Left ventricle myocardium superior (tissue), 1 donor: ENCODE results near the gene FGGY. TPM values are rescaled to one million over a fixed set of nuclear protein-coding genes. Genes with fewer than 3 reads are reported as not detected.
"Not testable (repeated sequence)": the region's sequence is repeated elsewhere in the genome, so short reads cannot be mapped to it uniquely, and the experiment has no call there.

ENCODE experiments used
- ATAC-seq: fragments of 200-7000 bp; cut with Tn5 transposase; one replicate; pipeline ENCODE4 v1.9.1; 2020; ENCODE audit warnings: mild to moderate bottlenecking, moderate library complexity
- DNase-seq: peaks from one replicate; pipeline ENCODE4 v3.0.0-alpha.2; 2020
- intact Hi-C: fragments of 100-400 bp; cut with micrococcal nuclease; formaldehyde crosslinking; loops from one replicate; pipeline ENCODE4 v1.11.0; 2022
- long read RNA-seq: library from polyadenylated mRNA; unstranded; transcript quantifications from one replicate; pipeline ENCODE4 v2.0.0, GENCODE V29; 2021
- total RNA-seq: library from RNA; stranded (reverse); fragmentation: NEBNext Ultra II Directional; extraction: Animal tissue kit (Norgen Biotek cat#: 25700); gene quantifications from one replicate; pipeline ENCODE4 v1.2.1, GENCODE V29; 2021
- donor health status: DM: no; HTN: yes; CAD: no; lungs with severe emphysema.

The FGGY gene
- total RNA-seq: 29.7 TPM
- long read RNA-seq, partial matches to known transcripts: 2 of 35 reads
- long read RNA-seq, other reads (novel, unspliced or antisense): 31 of 35 reads

GRCh38 chr1:59296358-59297256, at the start of gene FGGY:
Gene FGGY (plus strand): TSS chr1:59297094. CDS start chr1:59321550, 24,456 bp downstream.
- ATAC-seq: peak; percentile 92
- intact Hi-C loops: loop anchor here (10.0 kb wide), 1 partner anchor 142 kb away; no protein-coding TSS in a partner anchor
- DNase-seq: peak; percentile 98

DNA sequence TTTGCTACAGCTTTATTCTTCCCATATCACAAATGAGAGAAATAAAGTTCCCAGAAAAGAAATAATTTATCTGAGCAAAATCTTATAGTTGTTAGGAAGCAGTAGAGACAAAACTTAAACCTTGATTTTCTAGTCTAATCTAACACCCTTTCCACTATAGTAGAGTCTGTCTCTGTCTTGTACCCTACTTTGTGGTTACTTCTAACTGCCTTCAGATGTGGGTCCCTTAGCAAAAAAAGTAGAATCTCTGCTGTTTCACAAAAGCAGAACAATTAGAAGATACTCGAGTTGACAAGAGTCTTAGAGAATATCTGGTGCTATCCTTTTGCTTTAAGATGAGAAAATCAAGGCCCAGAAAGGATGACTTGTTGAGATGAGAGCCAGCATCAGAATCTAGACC, 48.1 kb upstream of the FGGY start:
- no peak for DNase-seq
- intact Hi-C loops: no loop called here
- no peak for ATAC-seq

DNA sequence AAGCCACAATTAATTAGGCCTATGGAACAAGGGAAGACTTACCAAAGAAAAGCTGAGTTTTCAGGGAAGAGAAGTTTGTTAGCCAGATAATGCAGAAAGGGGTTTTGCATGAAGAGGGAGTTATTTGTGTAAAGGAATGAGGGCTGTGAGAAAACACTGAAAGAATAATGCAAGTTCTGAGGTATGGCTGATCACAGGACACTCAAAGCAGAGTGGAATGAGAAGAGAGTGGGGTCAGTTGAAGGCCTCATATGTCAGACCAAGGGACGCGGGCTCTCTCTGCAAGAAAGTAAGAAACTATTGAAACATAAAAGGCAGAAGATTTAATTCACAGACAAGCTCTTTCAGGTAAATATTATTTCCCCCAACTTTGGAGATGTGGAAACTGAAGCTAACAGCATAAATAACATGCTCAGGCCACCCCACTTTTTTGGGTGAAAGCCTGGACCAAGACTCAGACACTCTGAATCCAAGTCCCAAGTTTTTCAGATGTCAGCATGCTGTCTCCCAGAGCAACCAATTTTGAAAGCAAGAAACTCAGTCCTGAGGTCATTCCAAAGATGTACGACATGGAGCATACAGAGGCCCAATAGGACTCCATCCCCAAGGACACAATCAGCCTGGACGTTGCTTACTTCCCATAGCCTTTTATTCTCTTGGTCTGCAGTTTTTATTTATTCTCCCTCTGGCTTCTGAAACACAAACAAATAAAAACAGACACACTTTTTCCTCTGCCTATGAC, 47.3 kb upstream of the FGGY start:
- peak; percentile 75 for ATAC-seq
- DNase-seq: no peak
- intact Hi-C loops: no loop called here

GRCh38 chr1:59251061-59251460, 45.8 kb upstream of the FGGY start:
- DNase-seq: peak; percentile 27
- ATAC-seq, intact Hi-C loops: not testable (repeated sequence)

DNA sequence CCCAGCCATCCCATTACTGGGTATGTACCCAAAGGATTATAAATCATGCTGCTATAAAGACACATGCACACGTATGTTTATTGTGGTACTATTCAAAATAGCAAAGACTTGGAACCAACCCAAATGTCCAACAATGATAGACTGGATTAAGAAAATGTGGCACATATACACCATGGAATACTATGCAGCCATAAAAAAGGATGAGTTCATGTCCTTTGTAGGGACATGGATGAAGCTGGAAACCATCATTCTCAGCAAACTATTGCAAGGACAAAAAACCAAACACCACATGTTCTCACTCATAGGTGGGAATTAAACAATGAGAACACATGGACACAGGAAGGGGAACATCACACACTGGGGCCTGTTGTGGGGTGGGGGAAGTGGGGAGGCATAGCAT, 40.5 kb upstream of the FGGY start:
- ATAC-seq, DNase-seq, intact Hi-C loops: not testable (repeated sequence)

DNA sequence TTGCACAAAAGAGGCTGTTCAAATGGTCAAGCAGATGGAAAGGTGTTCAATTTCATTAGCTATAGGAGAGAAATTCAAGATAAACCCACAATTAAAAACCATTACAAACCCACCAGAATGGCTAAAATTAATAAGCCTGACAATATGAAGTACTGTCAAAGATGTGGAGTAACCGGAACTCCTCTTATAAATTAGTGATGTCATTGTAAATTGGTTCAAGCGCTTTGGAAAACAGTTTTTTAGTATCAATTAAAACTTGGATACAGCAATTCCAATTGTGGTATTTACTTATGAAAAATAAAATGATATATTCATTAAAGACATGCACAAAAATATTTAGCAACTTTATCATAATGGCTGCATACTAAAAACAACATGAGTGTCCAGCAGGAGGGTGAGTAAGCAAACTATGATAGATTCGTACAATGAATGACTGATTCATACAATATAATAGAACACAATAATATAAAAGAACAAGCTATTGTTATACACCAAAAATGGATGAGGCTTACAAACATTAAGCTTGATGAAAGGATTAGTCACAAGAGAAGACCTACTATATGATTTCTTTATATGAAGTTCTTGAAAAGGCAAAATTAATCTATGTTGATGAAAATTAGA, 38.4 kb upstream of the FGGY start:
- DNase-seq (no peak), ATAC-seq (no peak)
- intact Hi-C loops: no loop called here

DNA sequence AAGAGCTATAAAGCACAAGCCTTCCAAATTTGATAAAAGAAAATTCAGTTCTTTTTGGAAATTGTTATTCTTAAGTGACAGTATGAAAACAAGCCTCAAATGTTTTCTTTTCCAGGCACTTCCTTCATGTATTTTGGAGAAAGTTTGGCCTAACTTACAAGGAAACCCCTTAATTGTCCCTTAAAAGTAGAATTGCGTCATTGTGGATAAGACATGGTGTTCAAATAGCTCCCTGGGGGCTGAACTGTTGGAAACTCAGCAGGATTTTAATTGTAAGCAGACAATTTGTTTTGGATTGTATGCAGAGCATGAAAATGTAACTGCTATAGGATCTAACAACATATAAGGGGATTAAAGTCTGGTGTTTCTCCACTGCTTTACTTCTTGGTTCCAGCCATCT, 35.4 kb upstream of the FGGY start:
- ATAC-seq: peak; percentile 88
- intact Hi-C loops: no loop called here
- no peak for DNase-seq

DNA sequence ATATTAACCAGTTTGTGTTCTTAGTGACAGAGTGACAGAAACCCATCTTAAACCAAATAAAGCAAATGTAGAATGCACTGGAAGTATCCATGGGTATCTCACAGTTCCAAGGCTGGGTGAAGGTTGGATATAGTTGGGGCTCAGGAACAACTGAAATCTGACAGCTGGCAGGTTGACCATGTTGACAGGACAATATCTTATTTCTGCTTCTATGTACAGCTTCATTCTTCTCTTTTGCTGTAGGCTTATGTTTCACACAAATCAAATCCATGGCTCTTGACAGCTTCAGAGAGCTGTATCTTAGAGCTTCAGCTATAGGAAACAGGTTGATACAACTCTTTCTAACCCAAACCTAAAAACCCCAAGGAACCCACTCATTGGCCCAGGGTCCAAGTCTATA, 34.3 kb upstream of the FGGY start:
- intact Hi-C loops: no loop called here
- DNase-seq (no peak), ATAC-seq (no peak)

DNA sequence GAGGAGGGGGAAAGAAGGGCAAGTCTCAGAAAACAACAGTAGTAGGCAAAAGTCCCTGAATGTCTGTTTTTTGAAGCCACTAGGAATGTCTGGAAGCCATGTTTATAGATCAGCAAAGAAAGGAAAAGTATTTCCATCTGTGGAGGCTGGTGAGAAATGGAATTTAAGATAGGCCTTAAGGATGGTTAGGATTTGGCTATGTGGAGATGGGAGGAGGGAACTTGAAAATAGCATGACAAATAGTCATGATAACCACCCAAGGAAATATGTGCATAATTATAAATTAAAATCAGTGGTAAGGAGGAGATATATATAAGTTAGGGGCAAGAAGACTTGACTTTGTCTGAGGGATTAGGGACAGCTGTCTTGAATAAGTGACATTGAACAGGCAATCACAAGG, 33.8 kb upstream of the FGGY start:
- intact Hi-C loops: no loop called here
- ATAC-seq: no peak
- DNase-seq: no peak

DNA sequence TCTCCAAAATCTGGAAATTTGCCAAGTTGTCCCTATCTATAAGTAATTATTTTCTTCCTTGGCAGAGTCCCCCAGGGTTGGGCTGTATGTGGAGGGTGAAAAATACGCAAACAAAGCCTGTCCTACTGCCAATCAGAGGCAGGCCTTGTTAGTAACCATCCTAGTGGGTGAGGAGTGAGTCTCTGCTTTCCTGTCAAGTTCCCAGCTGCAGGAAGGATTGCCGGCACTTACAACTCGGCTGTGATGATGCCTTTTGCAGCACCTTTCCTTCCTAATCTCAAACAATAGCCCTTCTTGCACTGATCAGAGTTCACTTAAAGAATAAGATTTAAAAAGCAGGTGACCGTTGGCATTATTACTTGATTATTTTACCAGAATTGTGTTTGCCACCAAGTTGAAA, 31.3 kb upstream of the FGGY start:
- ATAC-seq: no peak
- intact Hi-C loops: no loop called here
- DNase-seq: no peak

DNA sequence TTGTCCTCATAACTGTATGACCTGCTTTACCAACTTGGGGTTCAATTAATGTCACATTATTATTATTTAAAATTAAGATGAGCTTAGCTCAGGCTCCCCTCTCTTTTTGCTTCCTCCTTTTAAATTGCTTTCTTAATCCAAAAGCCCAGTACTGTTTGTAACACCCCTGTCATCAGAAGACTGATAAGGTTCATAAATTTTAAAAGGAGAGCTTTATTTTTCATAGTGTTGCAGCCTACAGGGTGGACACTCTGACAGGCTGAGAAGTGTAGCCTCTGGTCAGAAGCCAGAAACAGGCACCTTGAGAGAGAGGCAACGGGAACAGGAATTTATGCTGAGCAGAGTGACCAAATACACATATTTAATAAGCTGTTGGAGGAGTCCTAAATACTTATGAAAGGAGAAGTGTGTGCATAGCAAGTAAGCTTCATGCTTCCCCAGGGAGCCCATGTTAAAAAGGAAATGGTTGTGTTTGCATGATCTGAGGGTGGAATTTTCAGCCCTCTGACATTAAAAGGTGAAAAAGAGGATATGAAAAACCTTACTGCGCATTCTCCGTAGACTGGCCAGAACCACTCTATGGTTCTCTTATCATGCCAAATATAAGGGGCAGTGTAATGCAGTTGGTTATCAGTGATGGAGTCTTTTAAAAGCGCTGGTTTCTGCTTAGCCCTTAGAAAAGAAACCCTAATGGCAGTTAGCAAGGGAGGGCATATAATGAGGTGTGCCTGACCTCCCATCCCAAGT, 30.5 kb upstream of the FGGY start:
- peak; percentile 68 for ATAC-seq
- intact Hi-C loops: no loop called here
- DNase-seq: no peak

DNA sequence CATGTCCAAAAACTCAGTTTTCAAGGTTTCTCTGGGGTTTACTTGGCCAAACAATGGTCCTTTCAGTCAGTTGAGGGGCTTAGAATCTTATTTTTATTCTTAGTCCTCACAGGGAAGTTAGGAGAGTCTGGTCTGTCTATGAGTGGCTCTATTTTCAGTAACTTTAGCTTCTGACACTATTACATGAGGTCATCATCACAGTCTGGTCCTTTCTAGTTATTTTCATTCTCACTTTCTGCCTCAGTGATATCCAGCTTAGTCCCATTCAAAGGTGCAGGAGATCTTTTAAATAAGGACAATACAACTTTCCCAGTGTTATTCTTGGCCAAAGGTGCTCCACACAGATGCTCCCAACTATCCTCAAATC, 30.0 kb upstream of the FGGY start:
- peak; percentile 15 for ATAC-seq
- intact Hi-C loops: no loop called here
- no peak for DNase-seq

DNA sequence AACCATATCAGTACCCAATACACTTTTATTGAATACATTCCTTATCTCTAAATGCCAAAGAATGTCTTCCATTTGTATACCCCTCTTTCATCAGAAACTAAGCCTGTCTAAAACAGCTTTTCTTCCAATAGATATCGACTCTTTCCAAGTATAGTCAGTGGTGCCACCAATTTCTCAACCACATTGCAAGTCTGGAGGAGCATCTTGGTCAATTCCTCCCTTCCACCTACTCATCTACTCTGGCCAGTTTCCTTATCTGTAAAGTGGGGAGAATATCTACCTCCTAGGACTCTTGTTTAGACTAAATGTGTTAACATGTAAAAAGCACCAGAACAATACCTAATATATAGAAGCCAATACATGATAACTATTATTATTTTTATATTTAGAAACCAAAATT, 28.5 kb upstream of the FGGY start:
- DNase-seq (no peak), ATAC-seq (no peak)
- intact Hi-C loops: no loop called here

GRCh38 chr1:59271561-59272260, 25.2 kb upstream of the FGGY start:
- intact Hi-C loops: no loop called here
- no peak for DNase-seq
- no peak for ATAC-seq

GRCh38 chr1:59272507-59272906, 24.4 kb upstream of the FGGY start:
- ATAC-seq (peak; percentile 68), DNase-seq (no peak)
- intact Hi-C loops: no loop called here

- intact Hi-C loops: no loop called here
- no peak for DNase-seq
- peak; percentile 43 for ATAC-seq
Measured at GRCh38 chr1:59276439-59276851, 20.4 kb upstream of the FGGY start.

- DNase-seq: no peak
- ATAC-seq: no peak
- intact Hi-C loops: no loop called here
Measured at GRCh38 chr1:59278780-59279354, 18.0 kb upstream of the FGGY start.

GRCh38 chr1:59279645-59280044, 17.2 kb upstream of the FGGY start:
- intact Hi-C loops: no loop called here
- DNase-seq: no peak
- ATAC-seq: no peak
